Gastroesophageal sphincter (tissue), 3 donors: Measurements from ENCODE around the gene NEK7.

Experiments used
- CTCF ChIP-seq, 4 experiments: fragments of 200-600 bp in 2 of 4; fragments of 450-650 bp in 2 of 4; sonication (generic) in 1 of 4; IDR thresholded peaks; one replicate each; pipeline ENCODE4 v1.5.1; 2017 to 2019; ENCODE audit warnings: antibody characterized with exemption in 4 of 4, mild to moderate bottlenecking in 2 of 4, moderate library complexity in 2 of 4
- EP300 ChIP-seq: sonication (generic); formaldehyde crosslinking; IDR thresholded peaks from one replicate; pipeline ENCODE4 v1.6.1; 2017; ENCODE audit warnings: antibody characterized with exemption, mild to moderate bottlenecking
- POLR2A ChIP-seq, 2 donors: fragments of 450-650 bp; IDR thresholded peaks; one replicate each; pipeline ENCODE4 v1.6.1; 2017; ENCODE audit warnings: antibody characterized with exemption in 2 of 2, mild to moderate bottlenecking in 2 of 2, moderate library complexity in 1 of 2
- POLR2AphosphoS5 ChIP-seq: sonication (generic); formaldehyde crosslinking; IDR thresholded peaks from one replicate; pipeline ENCODE4 v1.6.1; 2017; ENCODE audit warnings: antibody characterized with exemption

- TF ChIP-seq CTCF (IDR thresholded peaks at IDR 0.05) (no peak), POLR2A (IDR thresholded peaks at IDR 0.05) (no peak), POLR2AphosphoS5 (no peak), EP300 (no peak)
These were observed 113.6 kb downstream of the NEK7 start for GRCh38 chr1:198270273-198270828.
